Glomerular visceral epithelial cell (primary cell): Measurements from ENCODE around the gene C9orf78.
A peak's percentile ranks its signal among the peaks of the same experiment; 100 is the strongest.

Experiments
- DNase-seq: peaks from one replicate; pipeline ENCODE4 v3.0.0-alpha.2; 2016; ENCODE audit errors: extremely low spot score

The C9orf78 gene

GRCh38 chr9:129868023-129868871 is 33.2 kb upstream of the C9orf78 start:
- DNase-seq: no peak

DNA sequence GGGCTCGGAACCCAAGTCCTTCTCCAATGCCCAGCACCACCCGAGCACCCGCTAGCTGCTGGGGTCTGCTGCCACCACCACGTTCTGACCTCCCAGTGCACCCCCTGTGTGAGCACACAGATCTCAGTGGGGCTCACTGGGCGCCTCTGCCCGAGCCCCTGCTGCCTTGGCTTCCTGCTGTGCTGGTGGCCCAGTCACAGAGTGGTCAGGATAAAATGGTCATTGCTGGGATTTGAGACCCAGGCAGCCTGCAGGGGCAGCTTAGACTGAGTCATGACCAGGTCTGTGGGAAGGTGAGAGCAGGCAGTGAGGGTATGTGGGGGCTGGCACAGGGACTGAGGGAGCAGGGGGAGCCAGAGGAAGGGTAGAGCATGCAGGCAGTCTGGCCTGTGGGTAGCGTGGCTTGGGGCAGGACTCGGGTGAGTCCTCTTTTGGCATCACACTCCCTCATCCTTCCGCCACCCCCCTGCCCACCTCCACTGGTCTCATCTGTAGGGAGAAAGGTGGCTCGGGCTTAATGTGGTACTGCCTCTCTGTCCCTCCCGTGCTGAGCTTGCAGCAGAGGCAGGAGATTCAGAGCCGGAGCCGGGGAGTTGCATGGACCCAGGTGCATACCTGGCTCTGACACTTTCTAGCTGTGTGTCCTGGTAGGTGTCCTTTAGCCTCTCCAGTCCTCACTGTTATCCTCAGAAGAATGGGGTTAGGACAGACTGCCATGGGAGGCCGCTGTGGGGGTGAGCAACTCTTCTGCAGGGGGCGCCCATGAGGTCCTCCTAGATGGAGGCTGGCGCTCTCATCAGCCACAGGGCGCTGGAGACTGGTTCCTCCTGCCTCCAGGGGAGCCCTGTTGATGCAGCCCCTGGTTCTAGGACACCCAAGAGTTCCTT is 32.3 kb upstream of the C9orf78 start:
- DNase-seq: no peak

DNA sequence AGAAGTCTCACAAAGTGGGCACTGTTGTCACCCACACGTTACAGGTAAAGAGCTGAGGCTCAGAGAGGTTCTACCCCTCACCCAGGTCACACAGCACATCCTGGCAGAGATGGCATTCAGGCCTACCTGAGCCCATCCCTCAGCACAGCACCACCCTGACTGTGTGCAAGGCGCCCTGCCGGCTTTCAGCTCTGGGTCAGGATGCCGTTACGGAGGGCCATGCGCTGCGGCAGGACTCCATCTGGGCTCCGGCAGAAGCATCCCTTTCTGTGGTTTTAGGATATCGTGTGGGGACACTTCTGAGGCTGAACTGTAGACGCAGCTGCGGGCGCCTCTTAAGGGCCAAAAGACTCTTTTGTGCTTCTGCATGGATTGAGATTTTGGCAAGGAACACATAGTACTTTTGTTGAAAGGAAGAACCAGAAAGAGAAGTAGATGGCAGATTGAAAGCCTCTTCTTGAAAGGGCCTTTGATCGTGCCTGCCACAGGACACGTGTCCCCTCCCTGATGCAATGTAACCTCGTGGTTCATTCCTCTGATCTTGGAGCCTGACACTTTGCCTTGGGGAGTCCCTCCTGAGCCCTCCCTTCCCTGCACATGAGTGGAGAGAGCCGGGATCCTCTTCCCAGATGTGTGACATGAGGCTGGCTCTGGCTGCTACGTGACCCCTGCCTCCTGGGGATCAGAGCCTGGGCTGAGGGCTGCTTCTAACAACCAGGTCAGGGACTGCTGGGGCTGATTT is 31.5 kb upstream of the C9orf78 start:
- DNase-seq: no peak

DNA sequence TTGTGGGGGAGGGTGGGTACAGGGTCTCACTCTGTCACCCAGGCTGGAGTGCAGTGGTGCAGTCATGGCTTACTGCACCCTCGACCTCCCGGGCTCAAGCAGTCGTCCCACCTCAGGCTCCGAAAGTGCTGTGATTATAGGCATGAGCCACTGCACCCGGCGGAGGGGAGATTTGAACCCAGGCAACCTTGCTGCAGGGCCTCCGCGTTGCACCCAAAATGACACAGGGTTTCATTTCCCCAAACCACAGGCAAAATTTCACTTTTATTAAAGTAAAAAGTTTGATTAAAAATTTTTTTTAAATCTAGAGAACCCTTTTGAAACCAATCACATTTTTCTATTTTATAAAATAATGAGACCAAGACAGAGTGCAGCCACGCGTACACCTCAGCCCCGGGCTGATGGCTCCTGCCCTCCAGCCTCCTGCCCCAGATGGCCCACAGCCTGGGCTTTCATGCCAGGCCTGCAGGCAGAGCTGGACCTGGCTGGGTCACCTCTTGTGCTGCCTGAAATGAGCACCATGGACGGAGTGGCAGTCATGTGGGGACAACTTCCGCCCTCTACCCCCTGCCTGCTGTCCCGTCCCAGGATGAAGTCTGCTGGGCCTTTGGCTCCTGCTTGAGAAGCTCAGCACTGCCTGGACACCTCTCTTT is 30.7 kb upstream of the C9orf78 start:
- no peak for DNase-seq

DNA sequence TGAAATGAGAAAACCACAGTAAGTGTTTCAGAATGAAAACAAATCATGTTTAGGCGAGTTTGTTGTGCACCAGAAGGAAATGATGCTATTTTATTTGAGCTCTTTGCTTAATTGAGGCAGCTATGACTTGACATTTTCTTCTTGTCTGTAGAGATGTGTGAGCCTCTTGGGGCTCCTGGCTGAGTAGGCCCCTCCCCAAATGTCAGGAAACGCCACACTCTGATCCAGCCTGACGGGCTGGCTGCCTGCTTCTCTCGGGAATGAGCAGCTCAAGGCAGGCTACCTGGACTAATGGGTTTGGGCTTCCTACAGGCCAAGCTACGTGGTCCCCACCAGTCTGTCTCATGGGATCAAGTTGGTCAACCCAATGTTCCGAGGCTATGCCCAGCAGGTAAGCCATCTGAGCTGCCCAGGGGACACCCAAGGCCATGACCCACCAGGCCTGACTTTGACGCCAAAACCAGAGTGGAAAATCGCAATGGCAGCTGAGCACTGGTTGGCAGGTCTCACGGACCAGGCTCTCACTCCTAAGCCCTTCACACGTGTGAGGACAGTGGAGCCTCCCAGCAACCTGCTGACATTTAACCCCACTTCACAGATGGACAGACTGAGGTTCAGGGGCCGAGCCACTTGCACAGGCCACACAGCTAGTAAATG is 30.0 kb upstream of the C9orf78 start:
- no peak for DNase-seq

DNA sequence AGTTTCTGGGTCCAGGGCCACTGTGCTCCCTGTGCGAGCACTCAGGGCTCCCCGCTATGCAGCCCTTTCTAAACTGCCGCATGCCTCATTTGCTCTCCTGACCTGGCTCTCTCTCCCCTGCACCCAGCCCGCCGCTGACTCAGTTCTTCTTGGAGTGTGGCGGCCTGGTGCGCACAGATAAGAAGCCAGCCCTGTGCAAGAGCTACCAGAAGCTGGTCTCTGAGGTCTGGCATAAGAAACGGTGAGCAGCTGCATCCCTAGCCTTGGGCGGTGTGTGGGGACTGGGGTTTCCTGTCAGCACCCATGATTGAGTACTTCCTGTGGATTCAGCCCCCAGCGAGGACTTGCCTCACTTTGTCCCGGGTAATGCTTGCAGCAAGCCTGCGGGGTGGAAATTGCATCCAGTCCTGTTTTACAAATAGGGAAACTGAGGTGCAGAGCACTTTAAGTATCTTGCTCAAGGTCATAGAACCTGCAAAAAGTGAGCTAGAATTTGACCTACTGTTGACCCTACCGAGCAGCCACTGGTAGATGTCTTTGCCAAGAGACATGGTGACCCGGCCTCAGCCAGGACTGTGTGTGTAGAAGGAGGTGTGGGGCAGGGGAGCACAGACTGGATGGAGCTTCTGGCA is 28.1 kb upstream of the C9orf78 start:
- no peak for DNase-seq

DNA sequence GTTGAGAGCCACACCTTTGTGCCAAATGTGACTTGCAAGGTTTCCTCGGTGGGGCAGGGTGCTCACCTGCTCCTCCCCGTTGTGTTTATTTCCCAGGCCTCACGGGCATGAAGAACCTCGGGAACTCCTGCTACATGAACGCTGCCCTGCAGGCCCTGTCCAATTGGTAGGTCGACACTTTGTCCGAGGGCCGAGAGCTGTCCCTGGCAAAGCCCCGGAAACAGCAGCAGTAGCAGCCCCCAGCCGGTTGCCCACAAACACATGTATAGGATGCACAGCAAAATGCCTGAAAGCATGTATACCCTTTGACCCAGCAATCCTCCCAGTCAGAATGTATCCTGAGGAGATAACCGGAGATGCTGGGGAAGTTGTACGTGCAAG is 26.4 kb upstream of the C9orf78 start:
- DNase-seq: no peak

DNA sequence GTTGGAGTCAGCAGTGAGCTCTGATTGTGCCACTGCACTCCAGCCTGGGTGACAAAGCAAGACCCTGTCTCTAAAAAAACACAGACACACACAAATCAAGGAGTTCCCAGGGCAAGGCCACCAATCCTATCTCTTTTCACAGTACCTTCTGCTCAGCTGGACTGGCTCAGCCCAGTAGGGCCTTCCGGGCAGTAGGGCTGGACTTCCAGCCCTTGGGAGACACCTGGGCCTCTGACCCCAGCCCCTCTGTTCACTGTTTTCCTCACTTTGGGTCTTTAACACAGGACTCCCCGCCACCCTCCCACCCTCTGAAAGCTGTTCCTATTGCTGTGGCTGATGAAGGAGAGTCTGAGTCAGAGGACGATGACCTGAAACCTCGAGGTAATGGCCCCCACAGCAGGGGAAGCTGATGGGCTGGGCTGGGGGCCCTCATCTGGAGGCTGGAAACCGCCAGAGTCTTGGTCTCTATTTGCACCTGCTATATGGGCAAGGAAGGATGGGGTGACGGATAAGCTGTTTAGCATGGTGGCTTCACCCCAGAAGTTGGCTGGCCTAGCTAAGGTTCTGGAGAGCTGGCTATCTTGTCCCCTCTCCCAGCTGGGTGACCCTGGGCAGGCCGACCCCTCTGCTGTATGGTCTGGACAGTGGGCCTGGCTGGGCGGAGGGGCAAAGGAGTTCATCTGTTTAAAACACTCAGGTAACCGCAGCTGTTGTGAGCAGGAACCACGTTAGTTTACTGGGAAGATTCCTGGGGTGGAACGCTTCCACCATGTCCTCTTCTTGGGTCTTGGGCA is 25.8 kb upstream of the C9orf78 start:
- no peak for DNase-seq

DNA sequence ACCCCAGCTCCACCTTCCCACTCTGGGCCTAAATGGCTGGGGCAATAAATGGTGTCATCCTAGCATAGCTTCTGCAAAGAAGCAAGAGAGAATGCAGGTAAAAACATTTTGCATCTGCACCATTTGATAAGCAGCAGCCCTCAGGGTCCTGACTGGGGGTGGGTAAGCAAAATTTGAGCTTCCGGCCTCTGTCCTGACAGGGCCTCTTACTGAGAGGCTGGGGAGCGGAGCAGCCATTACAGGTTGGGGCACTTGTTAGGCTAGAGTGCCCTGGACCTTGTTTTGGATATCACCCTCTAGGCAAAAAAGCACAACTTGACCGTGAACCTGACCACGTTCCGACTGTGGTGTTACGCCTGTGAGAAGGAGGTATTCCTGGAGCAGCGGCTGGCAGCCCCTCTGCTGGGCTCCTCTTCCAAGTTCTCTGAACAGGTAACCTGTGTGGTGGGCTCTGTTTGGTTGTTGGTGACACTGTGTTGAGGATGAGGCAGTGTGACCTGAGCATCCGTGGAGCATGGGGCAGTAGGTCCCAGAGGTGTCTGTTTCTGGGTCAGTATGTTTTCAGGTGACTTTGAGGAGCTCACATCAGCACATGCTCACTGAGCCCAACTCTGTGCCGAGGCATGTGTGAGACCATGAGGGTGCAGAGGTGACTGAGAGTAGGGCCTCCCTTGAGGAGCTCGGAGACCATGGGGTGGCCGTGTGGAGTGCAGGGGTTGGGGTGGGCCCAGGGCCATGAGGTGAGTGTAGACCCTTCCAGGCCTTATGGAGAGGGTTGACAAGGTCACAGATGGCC is 23.3 kb upstream of the C9orf78 start:
- no peak for DNase-seq

GRCh38 chr9:129857207-129857606 is 22.1 kb upstream of the C9orf78 start:
- no peak for DNase-seq

DNA sequence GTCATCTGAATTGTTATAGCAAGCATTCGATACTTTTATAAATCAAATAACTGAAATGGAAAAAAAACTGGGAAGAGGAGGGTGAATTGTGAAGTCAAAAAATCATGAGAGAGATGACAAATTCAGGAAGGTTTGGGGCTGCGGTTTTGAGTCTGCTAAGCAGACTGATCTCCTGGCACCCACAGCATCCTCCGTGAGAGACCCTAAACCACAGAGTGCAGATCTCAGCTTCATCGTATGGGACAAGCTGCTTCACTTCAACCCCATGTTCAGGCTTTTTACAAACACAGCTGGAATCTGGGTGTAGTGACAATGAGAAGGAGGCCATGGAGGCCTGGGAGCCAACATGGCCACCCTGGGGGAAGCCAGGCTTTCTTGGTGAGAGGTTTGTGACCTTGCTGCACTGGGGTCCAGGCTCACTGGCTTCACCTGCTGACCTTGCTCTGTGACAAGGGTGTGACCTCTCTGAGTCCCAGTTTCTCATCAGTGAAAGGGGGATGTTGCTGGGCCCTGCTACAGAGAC is 19.6 kb upstream of the C9orf78 start:
- no peak for DNase-seq

DNA sequence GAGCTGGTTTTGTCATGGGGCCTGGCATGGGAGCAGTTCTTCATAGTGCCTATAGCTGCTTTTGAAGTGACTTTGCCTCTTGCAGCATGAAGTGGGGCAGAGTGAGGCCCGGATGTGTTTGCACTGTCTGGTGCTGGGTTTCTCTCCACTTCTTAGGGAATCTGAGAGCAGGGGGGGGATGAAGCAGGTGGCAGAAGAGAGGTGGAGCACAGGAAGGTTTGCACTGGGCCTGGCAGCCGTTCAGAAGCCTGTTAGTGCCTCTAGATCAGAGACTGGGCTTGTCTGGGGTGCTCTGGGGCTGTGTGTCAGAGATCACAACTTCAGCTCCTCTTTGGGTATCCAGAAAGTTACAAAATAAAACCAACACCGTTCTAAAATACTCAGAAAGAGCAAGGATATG is 18.5 kb upstream of the C9orf78 start:
- no peak for DNase-seq

DNA sequence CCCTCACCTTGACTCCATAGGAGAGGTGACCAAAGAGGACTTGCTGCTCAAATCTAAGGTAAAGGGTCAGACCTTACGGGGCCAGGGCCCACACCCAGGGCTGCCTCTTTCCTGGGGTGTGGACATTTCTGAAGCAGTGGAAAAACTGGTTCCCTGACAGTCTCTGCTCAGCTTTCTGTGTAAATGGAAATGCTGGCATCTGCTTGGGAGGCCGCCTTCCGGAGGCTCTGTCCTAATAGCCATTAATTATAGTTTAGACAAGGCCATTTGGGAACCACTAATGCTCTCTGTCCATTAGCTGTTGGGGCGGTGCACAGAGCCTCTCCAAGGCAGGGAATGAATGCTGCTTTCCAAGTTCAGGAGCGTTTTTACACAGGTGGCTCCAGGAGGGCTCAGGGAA is 17.5 kb upstream of the C9orf78 start:
- no peak for DNase-seq

GRCh38 chr9:129851821-129852220 is 16.7 kb upstream of the C9orf78 start:
- DNase-seq: no peak

- DNase-seq: peak; percentile 11
These were observed 15.9 kb upstream of the C9orf78 start for GRCh38 chr9:129850821-129851550.

- no peak for DNase-seq
These were observed 14.8 kb upstream of the C9orf78 start for GRCh38 chr9:129849901-129850300.

DNA sequence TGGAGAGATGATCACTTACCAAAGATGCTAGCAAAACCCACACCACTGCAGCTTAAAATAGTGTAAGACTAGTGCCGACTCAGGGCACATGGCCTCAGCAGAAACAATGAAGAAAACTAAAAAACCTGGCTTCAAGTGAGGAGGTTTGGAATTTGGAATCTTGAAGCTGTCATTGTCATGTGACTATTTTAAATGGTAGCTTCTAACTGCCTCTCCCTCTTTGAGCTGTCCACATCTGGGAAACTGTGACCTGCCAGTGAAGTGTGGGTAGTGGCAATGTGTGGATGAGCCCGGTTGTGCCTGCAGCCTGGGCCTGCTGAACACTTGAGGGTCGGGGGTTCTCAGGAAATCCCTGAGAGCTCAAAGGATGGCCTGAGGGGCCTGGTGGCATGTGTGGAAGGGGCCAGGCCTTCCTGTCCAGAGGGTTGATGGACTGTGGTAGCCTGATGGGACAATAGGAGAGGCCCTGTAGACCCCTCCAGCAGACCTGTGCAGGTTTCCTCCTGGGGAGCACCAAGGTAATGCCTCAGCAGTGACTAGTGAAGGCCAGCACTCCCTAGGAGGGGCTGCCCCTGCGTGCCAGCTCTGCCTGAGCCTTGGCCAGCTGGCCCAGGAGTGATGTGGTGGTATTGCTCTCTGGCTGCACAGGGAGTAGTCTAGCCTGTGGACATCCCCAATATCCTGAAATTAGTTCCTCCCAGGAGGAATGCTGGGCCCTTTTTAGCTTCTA is 13.8 kb upstream of the C9orf78 start:
- no peak for DNase-seq
